PFSK-1 (cell line): ENCODE measurements around the gene RRP9.

ENCODE experiments used
- FOXP2 ChIP-seq: optimal IDR thresholded peaks from 2 replicates; pipeline ENCODE3; 2011; ENCODE audit warnings: borderline replicate concordance, control low read depth, inconsistent platforms; ENCODE audit not compliant: insufficient read depth; ENCODE audit errors: extremely low read length, extremely low read depth
- POLR2AphosphoS5 ChIP-seq: IDR thresholded peaks from 2 replicates; pipeline ENCODE4 v1.6.1; 2012; ENCODE audit warnings: low read depth, mild to moderate bottlenecking, control low read depth, low read length, moderate library complexity
- REST ChIP-seq, 2 experiments: IDR thresholded peaks; 2 replicates each; pipeline versions ENCODE4 v1.6.1 to v1.8.0; 2011 to 2012; ENCODE audit warnings: low read depth in 2 of 2, low read length in 2 of 2, control low read depth in 1 of 2, inconsistent platforms in 1 of 2, mild to moderate bottlenecking in 1 of 2, moderate library complexity in 1 of 2; ENCODE audit not compliant: insufficient read depth in 1 of 2
- SIN3A ChIP-seq: IDR thresholded peaks from 2 replicates; pipeline ENCODE4 v1.6.1; 2012; ENCODE audit warnings: mild to moderate bottlenecking, low read length, moderate library complexity, borderline replicate concordance; ENCODE audit not compliant: insufficient read depth
- TAF1 ChIP-seq: IDR thresholded peaks from 2 replicates; pipeline ENCODE4 v1.6.1; 2012; ENCODE audit warnings: low read length, control low read depth, borderline replicate concordance; ENCODE audit not compliant: insufficient read depth

The RRP9 gene

GRCh38 chr3:51932471-51933370 lies 9.0 kb downstream of the RRP9 start:
- TF ChIP-seq SIN3A: no peak
- no peak for TF ChIP-seq TAF1
- no peak for TF ChIP-seq POLR2AphosphoS5
- no peak for TF ChIP-seq FOXP2
- TF ChIP-seq REST (IDR thresholded peaks at IDR 0.05; ENCODE audit: insufficient read depth in 1 of 2, low read depth in 2 of 2, low read length in 2 of 2): no peak

GRCh38 chr3:51931756-51932155 lies 9.9 kb downstream of the RRP9 start:
- TF ChIP-seq TAF1: no peak
- no peak for TF ChIP-seq REST (IDR thresholded peaks at IDR 0.05; ENCODE audit: insufficient read depth in 1 of 2, low read depth in 2 of 2, low read length in 2 of 2)
- TF ChIP-seq FOXP2: no peak
- TF ChIP-seq SIN3A: no peak
- no peak for TF ChIP-seq POLR2AphosphoS5

- TF ChIP-seq SIN3A: no peak
- no peak for TF ChIP-seq FOXP2
- TF ChIP-seq TAF1: no peak
- no peak for TF ChIP-seq REST (IDR thresholded peaks at IDR 0.05; ENCODE audit: insufficient read depth in 1 of 2, low read depth in 2 of 2, low read length in 2 of 2)
- TF ChIP-seq POLR2AphosphoS5: no peak
These were observed 11.3 kb downstream of the RRP9 start for GRCh38 chr3:51930439-51930838.

- TF ChIP-seq FOXP2: no peak
- TF ChIP-seq REST (IDR thresholded peaks at IDR 0.05; ENCODE audit: insufficient read depth in 1 of 2, low read depth in 2 of 2, low read length in 2 of 2): peak; percentile 91 to 96
These were observed 12.2 kb downstream of the RRP9 start for GRCh38 chr3:51929420-51930003.
